Esophagus mucosa (tissue), 1 donor: ENCODE measurements around the gene TMEM202. TPM values are rescaled to one million over a fixed set of nuclear protein-coding genes. Genes with fewer than 3 reads are reported as not detected.
"Not testable (repeated sequence)": the region's sequence is repeated elsewhere in the genome, so short reads cannot be mapped to it uniquely, and the experiment has no call there.

Experiments
- ATAC-seq: fragments of 200-7000 bp; cut with Tn5 transposase; one replicate; pipeline ENCODE4 v1.9.1; 2020
- total RNA-seq: library from RNA; stranded (reverse); gene quantifications from one replicate; pipeline ENCODE4 v1.2.4, GENCODE V29; 2023
- donor health status: DM: yes; HTN: yes; CAD: no.

The TMEM202 gene
- not detected for total RNA-seq

GRCh38 chr15:72397796-72398588, at the start of gene TMEM202:
Gene TMEM202, plus strand, starts transcription at chr15:72398305. Its CDS starts 22 bp downstream, at chr15:72398327.
- ATAC-seq: no peak

GRCh38 chr15:72353266-72353665, 44.8 kb upstream of the TMEM202 start:
- ATAC-seq: no peak

GRCh38 chr15:72354496-72354895, 43.6 kb upstream of the TMEM202 start:
- no peak for ATAC-seq

- ATAC-seq: peak; percentile 31
These were observed 40.0 kb upstream of the TMEM202 start for GRCh38 chr15:72358121-72358520.

GRCh38 chr15:72358650-72359171, 39.4 kb upstream of the TMEM202 start:
- peak; percentile 98 for ATAC-seq

GRCh38 chr15:72361176-72361575, 36.9 kb upstream of the TMEM202 start:
- no peak for ATAC-seq

- ATAC-seq: peak; percentile 33
These were observed 32.3 kb upstream of the TMEM202 start for GRCh38 chr15:72365844-72366243.

GRCh38 chr15:72368325-72368724, 29.8 kb upstream of the TMEM202 start:
- peak; percentile 47 for ATAC-seq

- ATAC-seq: peak; percentile 79
These were observed 29.2 kb upstream of the TMEM202 start for GRCh38 chr15:72368899-72369298.

- ATAC-seq: no peak
These were observed 28.1 kb upstream of the TMEM202 start for GRCh38 chr15:72369964-72370363.

GRCh38 chr15:72372361-72372760, 25.7 kb upstream of the TMEM202 start:
- ATAC-seq: no peak

GRCh38 chr15:72375501-72375845, 22.6 kb upstream of the TMEM202 start:
- peak; percentile 82 for ATAC-seq

- peak; percentile 91 for ATAC-seq
These were observed 22.1 kb upstream of the TMEM202 start, which contains the start of gene HEXA for GRCh38 chr15:72375846-72376581. Gene HEXA, minus strand, starts transcription at chr15:72376014. Its CDS starts 42 bp downstream, at chr15:72375972.

GRCh38 chr15:72377331-72377730, 20.8 kb upstream of the TMEM202 start:
- no peak for ATAC-seq

GRCh38 chr15:72379106-72379505, 19.0 kb upstream of the TMEM202 start:
- ATAC-seq: not testable (repeated sequence)

GRCh38 chr15:72379856-72380430, 18.2 kb upstream of the TMEM202 start:
- ATAC-seq: no peak

GRCh38 chr15:72380743-72381142, 17.4 kb upstream of the TMEM202 start:
- ATAC-seq: no peak

- no peak for ATAC-seq
These were observed 16.0 kb upstream of the TMEM202 start for GRCh38 chr15:72382146-72382545.

- ATAC-seq: no peak
These were observed 10.4 kb upstream of the TMEM202 start for GRCh38 chr15:72387741-72388140.

GRCh38 chr15:72389231-72389630, 8.9 kb upstream of the TMEM202 start:
- no peak for ATAC-seq

GRCh38 chr15:72396331-72396730, 1.8 kb upstream of the TMEM202 start:
- not testable (repeated sequence) for ATAC-seq

- ATAC-seq: no peak
These were observed 543 bp downstream of the TMEM202 start for GRCh38 chr15:72398648-72399047.

GRCh38 chr15:72402726-72403125, 4.6 kb downstream of the TMEM202 start:
- ATAC-seq: no peak
